ENCODE results near the gene BLCAP.

The BLCAP gene

DNA sequence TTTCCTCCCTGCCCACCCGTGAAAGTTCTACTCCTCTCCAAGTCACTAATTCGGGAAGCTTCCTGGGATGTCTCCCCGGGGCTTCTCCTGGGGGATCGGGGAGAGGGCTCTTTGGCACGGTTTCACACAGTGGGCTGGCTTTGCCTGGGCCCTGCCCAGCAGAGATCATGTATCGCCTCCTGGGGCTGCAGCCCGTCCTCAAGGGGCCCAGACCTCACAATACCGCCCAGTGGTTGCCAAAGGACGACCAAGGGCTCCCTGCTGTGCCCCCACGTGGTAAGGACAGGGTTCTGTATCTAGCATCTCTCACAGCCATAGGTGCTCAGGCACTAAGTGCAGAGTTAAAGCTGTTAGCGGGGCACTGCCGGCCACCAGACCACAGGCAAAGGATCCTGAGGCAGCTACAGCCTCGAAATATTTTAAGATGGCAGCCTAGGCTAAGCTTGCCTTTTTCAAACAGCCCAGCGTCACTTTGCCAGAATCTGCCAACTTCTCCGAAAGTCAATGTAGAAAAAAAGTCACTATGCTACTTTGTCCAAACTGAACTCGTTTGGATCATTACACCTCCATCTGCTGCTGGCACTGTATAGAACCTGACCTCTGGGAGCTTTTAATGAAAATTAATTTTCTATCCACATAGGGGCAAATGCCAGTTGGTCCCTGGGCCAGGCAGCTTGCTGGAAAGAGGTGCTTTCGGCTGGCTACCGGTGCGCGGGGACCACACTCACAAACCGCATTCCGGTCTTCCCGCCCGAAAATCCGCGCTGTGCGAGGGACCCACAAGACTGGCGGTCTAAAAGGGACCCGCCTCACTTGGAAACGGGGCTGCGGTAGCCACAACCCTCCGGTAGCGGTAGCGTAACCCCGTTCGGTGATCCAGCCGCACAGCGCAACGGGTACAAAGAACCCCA, 7.9 kb downstream of the BLCAP start:
- no peak for FAIRE-seq
- no peak for DNase-seq (ENCODE audit: extremely low spot score, insufficient read length, low read depth)

DNA sequence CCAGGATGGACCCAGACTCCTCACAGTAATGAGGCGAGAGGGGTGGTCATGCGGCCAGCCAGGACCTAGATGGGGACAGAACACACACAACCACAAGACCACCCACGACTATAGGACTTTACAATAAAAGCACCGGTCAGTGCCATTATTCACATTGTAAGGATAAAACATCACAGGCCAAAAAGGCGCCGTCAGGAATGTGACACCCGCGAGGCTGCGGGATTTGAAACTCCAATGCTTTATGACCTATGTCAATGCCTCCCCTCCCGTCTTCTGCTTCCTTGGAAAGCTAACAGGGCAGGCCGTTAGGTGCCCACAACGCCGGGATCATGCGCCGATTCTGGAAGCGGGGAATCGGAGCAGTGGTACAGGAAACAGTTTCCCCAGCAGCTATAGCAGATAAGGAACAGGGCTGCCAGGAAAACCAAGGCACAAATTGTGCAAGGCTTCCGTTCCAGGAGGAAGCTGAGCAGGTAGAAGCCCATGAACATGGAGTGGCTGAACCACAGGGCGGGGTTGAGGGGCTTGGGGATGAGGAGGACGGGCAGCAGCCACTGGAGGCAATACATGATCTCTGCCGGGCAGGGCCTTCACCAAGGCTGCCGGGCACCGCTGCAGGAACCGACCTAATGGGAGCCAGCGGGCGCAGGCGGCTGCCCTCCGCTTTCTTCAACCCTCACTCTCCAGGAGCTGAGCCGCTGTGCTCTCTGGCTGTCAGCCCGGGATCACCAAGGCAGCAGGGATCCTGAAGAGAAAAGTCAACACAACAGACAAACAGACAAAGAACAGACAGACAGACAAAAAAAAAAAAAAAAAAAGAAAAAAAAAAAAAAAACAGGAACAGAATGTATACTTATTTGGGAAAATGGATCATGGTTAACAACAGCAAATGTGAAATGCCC, 8.8 kb downstream of the BLCAP start:
- DNase-seq (ENCODE audit: extremely low spot score, insufficient read length, low read depth) (no peak), FAIRE-seq (no peak)

GRCh38 chr20:37518059-37518458, 9.6 kb downstream of the BLCAP start:
- no peak for DNase-seq (ENCODE audit: extremely low spot score, insufficient read length, low read depth)

DNA sequence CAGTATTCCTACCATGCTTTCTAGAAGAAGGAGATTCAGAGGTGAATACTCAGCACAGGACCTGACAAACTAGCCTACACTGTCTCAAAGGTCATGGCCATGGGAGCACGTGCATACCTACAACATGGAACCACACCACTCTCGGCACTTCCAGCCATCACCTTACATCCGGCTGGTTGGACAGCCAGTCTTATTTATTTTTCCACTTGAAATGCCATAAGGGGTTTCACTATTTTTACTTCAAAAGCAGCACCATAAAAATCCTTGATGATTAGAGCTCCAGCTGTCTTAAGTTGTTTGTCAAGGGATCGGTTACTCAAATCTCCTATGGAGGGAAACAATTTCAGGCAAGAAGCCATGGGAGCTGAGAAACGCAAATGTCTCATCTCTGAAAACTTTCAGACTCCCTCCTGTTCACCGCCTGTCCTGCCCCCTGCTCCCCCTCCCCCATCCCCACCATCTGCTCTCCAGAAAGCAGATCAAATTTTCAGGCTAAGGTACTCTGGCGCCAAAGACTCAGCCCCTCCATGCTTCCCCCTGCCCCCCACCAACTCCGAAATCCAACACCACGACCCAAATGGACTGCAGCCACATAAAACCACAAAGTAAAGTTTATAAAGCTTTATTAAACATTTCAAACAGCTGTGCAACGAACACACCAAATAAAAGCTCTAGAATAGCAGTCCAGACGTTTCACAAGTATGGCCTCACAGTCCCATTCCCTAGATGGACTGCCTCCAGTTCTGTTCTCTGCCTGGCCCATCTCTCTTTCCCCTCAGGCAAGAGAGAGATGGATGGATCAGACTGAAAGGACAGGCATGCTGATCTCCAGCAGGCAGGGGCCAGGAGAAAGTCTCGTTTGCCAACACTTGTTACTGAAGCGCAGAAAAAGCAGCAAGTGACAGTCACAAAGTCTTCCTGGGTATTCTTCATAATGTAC, 10.6 kb downstream of the BLCAP start:
- FAIRE-seq (no peak), DNase-seq (ENCODE audit: extremely low spot score, insufficient read length, low read depth) (no peak)

More at GRCh38 chr20:37518059-37518458, 9.6 kb downstream of the BLCAP start:
- FAIRE-seq: no peak

GRCh38 chr20:37515876-37516275, 11.8 kb downstream of the BLCAP start:
- no peak for FAIRE-seq

DNA sequence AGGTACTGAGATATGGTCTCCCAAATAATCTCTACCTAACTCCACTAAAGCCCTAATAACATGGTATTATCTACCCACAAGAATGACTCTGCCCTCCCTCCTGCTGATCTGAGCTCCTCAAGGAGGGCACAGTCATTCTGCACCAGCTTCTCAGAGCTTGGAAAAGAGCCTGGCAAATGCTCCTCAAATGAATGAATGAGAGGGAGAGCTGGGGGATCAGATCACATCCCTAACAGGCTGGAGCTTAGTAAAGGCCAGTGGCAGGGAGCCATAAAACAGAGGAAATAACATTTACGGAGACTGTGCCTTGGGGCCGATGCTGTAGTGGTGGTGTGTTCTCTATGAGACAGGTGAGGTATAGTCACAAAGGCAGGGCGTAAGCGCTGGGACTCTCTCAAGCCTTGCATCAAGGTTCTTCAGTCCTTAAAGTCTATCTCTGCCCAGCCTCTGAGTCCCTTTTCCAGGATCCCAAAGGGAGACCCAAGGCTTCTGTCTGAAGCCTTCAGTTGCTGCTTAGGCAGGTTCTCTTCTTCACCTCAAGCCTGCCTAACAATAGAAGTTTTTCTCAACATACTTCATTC, 13.8 kb downstream of the BLCAP start:
- DNase-seq (ENCODE audit: extremely low spot score, insufficient read length, low read depth): no peak
- FAIRE-seq: no peak

More at GRCh38 chr20:37515876-37516275, 11.8 kb downstream of the BLCAP start:
- DNase-seq (ENCODE audit: extremely low spot score, insufficient read length, low read depth): no peak

- DNase-seq (ENCODE audit: extremely low spot score, insufficient read length, low read depth): no peak
- no peak for FAIRE-seq
These were observed 15.9 kb downstream of the BLCAP start for GRCh38 chr20:37511610-37512275.

- DNase-seq (ENCODE audit: extremely low spot score, insufficient read length, low read depth) (no peak), FAIRE-seq (no peak)
These were observed 17.4 kb downstream of the BLCAP start for GRCh38 chr20:37510226-37510625.

GRCh38 chr20:37506152-37506725, 21.4 kb downstream of the BLCAP start:
- FAIRE-seq: no peak

DNA sequence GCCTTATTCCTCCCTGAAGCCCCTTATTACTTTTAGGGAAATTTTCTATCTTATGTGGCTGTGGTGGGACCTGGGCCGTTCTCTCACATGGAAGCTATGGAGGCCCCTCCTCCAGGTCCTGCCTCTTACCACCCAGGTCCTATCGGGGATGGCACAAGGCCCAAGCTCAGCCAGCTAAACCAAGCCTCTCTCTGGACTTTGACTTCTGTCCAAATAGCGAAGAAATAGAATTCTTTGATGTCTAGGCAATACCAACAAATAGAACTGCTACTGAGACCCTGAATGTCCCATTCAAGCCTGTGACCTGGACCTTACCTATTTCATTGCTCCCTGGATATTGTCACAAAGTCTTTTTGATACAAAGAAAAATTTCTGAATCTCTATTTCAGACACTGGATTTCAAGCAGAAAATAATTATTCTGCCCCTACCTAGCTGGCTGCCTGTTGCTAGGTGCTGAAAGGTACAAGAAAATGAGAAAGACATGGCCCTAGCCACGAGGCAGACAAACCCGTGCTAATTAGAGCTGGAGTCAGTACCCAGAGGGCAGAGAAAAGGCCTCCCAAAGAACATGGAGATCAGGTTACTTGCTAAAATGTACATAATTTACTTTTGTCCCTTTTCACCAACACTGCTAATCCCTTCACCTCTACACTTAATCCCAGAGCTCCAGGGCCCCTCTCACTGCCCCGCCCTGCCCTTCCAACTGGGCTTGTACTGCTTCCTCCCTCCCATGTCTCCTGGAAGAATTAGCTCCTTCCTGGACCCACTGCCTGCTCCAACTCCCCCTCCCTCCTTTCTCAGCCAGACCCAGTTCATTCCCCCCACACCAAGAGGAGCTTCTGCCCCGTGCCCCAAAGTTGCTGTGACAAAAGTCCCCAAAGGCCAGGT, 22.2 kb downstream of the BLCAP start:
- DNase-seq (ENCODE audit: extremely low spot score, insufficient read length, low read depth): no peak
- FAIRE-seq: no peak

More at GRCh38 chr20:37506152-37506725, 21.4 kb downstream of the BLCAP start:
- DNase-seq (ENCODE audit: extremely low spot score, insufficient read length, low read depth): no peak

DNA sequence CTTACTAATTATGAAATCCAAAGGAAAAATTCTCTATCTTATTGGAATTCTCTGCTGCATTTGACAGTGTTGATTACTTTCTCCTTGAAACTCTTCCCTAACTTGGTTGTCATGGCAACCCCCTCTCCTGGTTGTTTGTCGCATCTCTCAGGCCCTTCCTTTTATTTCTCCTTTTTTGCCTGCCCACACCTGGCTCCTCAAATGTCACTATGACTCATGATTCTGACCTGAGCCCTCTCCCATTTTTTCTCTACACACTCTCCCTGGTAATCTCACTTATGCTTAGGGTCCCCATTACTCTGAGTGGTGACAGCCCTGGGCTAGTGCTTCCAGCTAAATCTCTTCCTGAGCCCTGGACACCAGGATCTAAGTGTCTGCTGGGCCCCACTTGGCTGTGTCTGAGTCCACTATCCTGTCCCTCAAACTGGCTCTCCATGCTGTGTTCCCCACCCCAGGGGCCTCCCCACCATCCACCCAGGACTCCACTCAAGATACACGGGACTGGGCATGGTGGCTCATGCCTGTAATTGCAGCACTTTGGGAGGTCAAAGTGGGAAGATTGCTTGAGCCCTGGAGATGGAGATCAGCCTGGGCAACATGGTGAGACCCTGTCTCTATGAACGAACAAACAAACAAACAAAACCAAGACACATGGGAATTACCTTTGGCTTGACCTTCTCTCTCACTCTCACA, 23.1 kb downstream of the BLCAP start:
- DNase-seq (ENCODE audit: extremely low spot score, insufficient read length, low read depth) (no peak), FAIRE-seq (no peak)

- no peak for FAIRE-seq
- no peak for DNase-seq (ENCODE audit: extremely low spot score, insufficient read length, low read depth)
These were observed 24.3 kb downstream of the BLCAP start for GRCh38 chr20:37503256-37503927.

DNA sequence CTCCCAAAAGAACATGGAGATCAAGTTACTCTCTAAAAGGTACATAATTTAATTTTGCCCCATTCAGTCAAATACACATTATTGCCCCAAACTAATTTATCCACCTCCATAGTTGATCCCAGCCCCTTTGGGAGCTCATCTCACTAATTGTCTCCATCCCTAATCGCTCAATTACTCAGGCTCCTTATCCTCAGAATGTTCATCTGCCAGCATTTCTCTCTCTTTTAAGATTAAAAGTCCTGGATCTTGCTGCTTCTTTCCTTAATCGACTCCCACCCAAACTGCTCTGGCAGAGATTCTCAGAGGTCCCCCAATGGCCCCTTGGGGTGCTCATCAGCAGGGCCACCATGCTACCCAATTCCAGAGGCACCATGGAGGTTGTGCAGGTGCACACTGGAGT, 25.0 kb downstream of the BLCAP start:
- no peak for FAIRE-seq

DNA sequence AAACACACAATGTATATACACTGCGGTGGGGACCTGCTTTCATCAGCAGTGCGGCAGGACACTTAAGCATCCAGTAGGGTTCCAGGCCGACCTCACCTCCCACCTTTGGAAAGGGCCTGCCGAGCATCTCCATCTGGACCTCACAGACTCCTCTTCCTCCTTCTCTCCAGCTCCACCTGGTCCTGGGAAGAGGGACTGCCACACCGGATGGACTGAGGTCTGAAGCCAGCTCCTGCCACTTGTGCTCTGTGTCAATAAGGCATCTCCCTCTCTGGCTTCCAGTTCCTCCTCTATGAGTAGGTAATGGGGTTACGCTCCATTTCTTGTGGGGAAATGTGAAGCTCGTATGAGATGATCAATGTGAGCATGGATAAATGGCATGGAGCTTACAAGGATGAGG, 25.7 kb downstream of the BLCAP start:
- no peak for FAIRE-seq
- DNase-seq (ENCODE audit: extremely low spot score, insufficient read length, low read depth): no peak

More for the DNA sequence above, 25.0 kb downstream of the BLCAP start:
- DNase-seq (ENCODE audit: extremely low spot score, insufficient read length, low read depth): no peak

- DNase-seq (ENCODE audit: extremely low spot score, insufficient read length, low read depth): no peak
- FAIRE-seq: no peak
These were observed 27.4 kb downstream of the BLCAP start for GRCh38 chr20:37500311-37500710.

- DNase-seq (ENCODE audit: extremely low spot score, insufficient read length, low read depth) (no peak), FAIRE-seq (no peak)
These were observed 29.5 kb downstream of the BLCAP start for GRCh38 chr20:37498066-37498665.
